Measurements from ENCODE around the gene AKNA. TPM values are rescaled to one million over a fixed set of nuclear protein-coding genes. Genes with fewer than 3 reads are reported as not detected.

Gene AKNA
- total RNA-seq, 2 experiments from 2014 or later: 61.4 to 203 TPM

- BruUV-seq (replicated peaks): no TSS peak
- POLR2A ChIA-PET: no interaction called here
- H2AFZ ChIP-seq (ENCODE audit: low read length): no peak overlapping the region
- H3K4me1 ChIP-seq (ENCODE audit: insufficient read depth, low read length, poor library complexity, severe bottlenecking): peaks cover 13% of the 10 kb centered on the region
- no peaks in the 10 kb centered on the region for H4K20me1 ChIP-seq (ENCODE audit: insufficient read depth, low read length)
- no peak overlapping the region for H3K4me2 ChIP-seq (ENCODE audit: low read length)
- peaks cover 95% of the 10 kb centered on the region for H3K36me3 ChIP-seq (ENCODE audit: insufficient read depth, low read length)
- no peaks in the 10 kb centered on the region for H3K9me2 ChIP-seq (ENCODE audit: insufficient read depth, low read length)
- H3K79me2 ChIP-seq (ENCODE audit: insufficient read depth, low read depth, low read length): no peaks in the 10 kb centered on the region
- no peaks in the 10 kb centered on the region for H3K9me3 ChIP-seq (ENCODE audit: low read length)
- intact Hi-C loops (cut with micrococcal nuclease; ENCODE audit: unreplicated experiment): no loop called here
- CTCF ChIA-PET (ENCODE audit: unreplicated experiment): no interaction called here
- H3K4me3 ChIP-seq (ENCODE audit: low read depth, low read length, poor library complexity, severe bottlenecking): no peak overlapping the region
- TF ChIP-seq EZH2phosphoT487 (IDR thresholded peaks at IDR 0.05; ENCODE audit: borderline replicate concordance, low read depth, low read length) (no peak), CTCF (conservative IDR thresholded peaks at IDR 0.05; ENCODE audit: low read length) (no peak)
- DNase-seq (ENCODE audit: low spot score): no peak
- H3K27ac ChIP-seq (ENCODE audit: low read depth, low read length, poor library complexity, severe bottlenecking): no peak overlapping the region
Observed at GRCh38 chr9:114344188-114344566, 43.6 kb downstream of the AKNA start.

GRCh38 chr9:114343471-114344187 lies 44.2 kb downstream of the AKNA start:
- no TSS peak for BruUV-seq (replicated peaks)
- Histone ChIP-seq H3K36me3 (ENCODE audit: insufficient read depth, low read length) (peaks cover 95% of the 10 kb centered on the region), H3K4me2 (ENCODE audit: low read length) (no peak overlapping the region), H4K20me1 (ENCODE audit: insufficient read depth, low read length) (no peaks in the 10 kb centered on the region), H3K9me2 (ENCODE audit: insufficient read depth, low read length) (no peaks in the 10 kb centered on the region), H3K9me3 (ENCODE audit: low read length) (no peaks in the 10 kb centered on the region), H3K27ac (ENCODE audit: low read depth, low read length, poor library complexity, severe bottlenecking) (no peak overlapping the region), H3K79me2 (ENCODE audit: insufficient read depth, low read depth, low read length) (no peaks in the 10 kb centered on the region), H3K4me3 (ENCODE audit: low read depth, low read length, poor library complexity, severe bottlenecking) (no peak overlapping the region), H2AFZ (ENCODE audit: low read length) (no peak overlapping the region), H3K4me1 (ENCODE audit: insufficient read depth, low read length, poor library complexity, severe bottlenecking) (peaks cover 8% of the 10 kb centered on the region)
- CTCF ChIA-PET (ENCODE audit: unreplicated experiment): no interaction called here
- no peak for DNase-seq (ENCODE audit: low spot score)
- intact Hi-C loops (cut with micrococcal nuclease; ENCODE audit: unreplicated experiment): no loop called here
- TF ChIP-seq EZH2phosphoT487 (IDR thresholded peaks at IDR 0.05; ENCODE audit: borderline replicate concordance, low read depth, low read length): no peak
- no peak for TF ChIP-seq CTCF (conservative IDR thresholded peaks at IDR 0.05; ENCODE audit: low read length)
- POLR2A ChIA-PET: no interaction called here

GRCh38 chr9:114342755-114343440 lies 44.9 kb downstream of the AKNA start:
- no peak for TF ChIP-seq EZH2phosphoT487 (IDR thresholded peaks at IDR 0.05; ENCODE audit: borderline replicate concordance, low read depth, low read length)
- no peak for TF ChIP-seq CTCF (conservative IDR thresholded peaks at IDR 0.05; ENCODE audit: low read length)
- Histone ChIP-seq H3K9me3 (ENCODE audit: low read length) (no peaks in the 10 kb centered on the region), H3K4me1 (ENCODE audit: insufficient read depth, low read length, poor library complexity, severe bottlenecking) (peaks cover 4% of the 10 kb centered on the region), H3K4me2 (ENCODE audit: low read length) (no peak overlapping the region), H3K36me3 (ENCODE audit: insufficient read depth, low read length) (peaks cover 95% of the 10 kb centered on the region), H3K79me2 (ENCODE audit: insufficient read depth, low read depth, low read length) (no peaks in the 10 kb centered on the region), H2AFZ (ENCODE audit: low read length) (no peak overlapping the region), H4K20me1 (ENCODE audit: insufficient read depth, low read length) (no peaks in the 10 kb centered on the region), H3K27ac (ENCODE audit: low read depth, low read length, poor library complexity, severe bottlenecking) (no peak overlapping the region), H3K9me2 (ENCODE audit: insufficient read depth, low read length) (no peaks in the 10 kb centered on the region), H3K4me3 (ENCODE audit: low read depth, low read length, poor library complexity, severe bottlenecking) (no peak overlapping the region)
- ChIA-PET POLR2A (interaction anchor here (1.5 kb wide), 1 partner anchor 48 kb away, joined by 3 read pairs; no protein-coding TSS in a partner anchor), CTCF (ENCODE audit: unreplicated experiment) (no interaction called here)
- no peak for DNase-seq (ENCODE audit: low spot score)
- BruUV-seq (replicated peaks): no TSS peak
- intact Hi-C loops (cut with micrococcal nuclease; ENCODE audit: unreplicated experiment): no loop called here
